RWPE1 (cell line): ENCODE measurements around the gene STARD13.
A peak's percentile ranks its signal among the peaks of the same experiment; 100 is the strongest.

Experiments used
- CTCF ChIA-PET: fragments of 350-600 bp; sonication (Branson Sonifier 250); formaldehyde crosslinking; extraction: SDS; loops from one replicate; lab custom pipeline; 2021; lab: Yijun Ruan, JAX
- POLR2A ChIA-PET: fragments of 400-600 bp; formaldehyde crosslinking; extraction: SDS; loops from one replicate; lab custom pipeline; 2020; ENCODE audit warnings: antibody characterized with exemption; ENCODE audit not compliant: low non-redundant PET; lab: Yijun Ruan, JAX
- DNase-seq: peaks from one replicate; pipeline ENCODE4 v3.0.0; 2012; ENCODE audit warnings: low spot score
- H3K27ac ChIP-seq: fragments of 450-650 bp; 2 replicates; pipeline ENCODE4 v1.5.1; 2017
- CTCF ChIP-seq: fragments of 450-650 bp; conservative IDR thresholded peaks from 2 replicates; pipeline ENCODE4 v1.5.1; 2017; ENCODE audit warnings: low read depth, mild to moderate bottlenecking

Gene STARD13

DNA sequence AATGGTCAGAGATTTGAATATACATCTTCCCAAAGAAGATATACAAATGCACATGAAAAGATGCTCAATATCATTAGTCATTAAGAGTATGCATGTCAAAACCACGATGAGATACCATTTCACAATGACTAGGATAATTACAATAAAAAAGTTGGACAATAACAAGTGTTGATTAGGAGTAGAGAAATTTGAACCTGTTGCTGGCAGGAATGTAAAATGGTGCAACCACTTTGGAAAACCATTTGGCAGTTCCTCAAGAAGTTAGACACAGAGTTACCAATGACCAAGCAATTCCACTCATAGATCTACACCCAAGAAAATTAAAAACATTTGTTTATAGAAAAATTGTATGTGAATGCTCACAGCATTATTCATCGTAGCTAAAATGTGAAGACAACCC is 33.2 kb upstream of the STARD13 start:
- ChIA-PET CTCF (no interaction called here), POLR2A (no interaction called here)
- no peak overlapping the region for H3K27ac ChIP-seq
- no peak for TF ChIP-seq CTCF
- no peak for DNase-seq

DNA sequence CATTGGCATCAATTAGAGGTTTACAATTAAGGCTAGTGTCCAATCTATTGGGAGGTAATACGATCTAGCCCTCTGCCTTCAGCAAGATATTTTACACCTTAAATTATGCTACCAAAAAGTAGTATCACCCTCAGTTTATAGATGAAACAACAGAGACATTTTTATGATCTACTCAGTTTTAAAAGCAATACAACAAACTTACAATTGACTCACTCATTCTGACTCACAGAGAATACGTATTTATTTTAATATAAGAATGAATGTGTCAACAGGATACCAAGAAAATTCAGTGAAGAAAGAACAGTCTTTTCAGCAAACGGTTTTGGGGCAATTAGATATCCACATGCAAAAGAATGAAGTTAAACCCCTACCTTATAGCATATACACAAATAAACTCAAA is 32.5 kb upstream of the STARD13 start:
- CTCF ChIA-PET, result no interaction called here
- DNase-seq, result no peak
- no peak for TF ChIP-seq CTCF
- POLR2A ChIA-PET, result no interaction called here
- no peak overlapping the region for H3K27ac ChIP-seq

GRCh38 chr13:33316890-33317289 is 31.3 kb upstream of the STARD13 start:
- no peak for DNase-seq
- no peak for TF ChIP-seq CTCF
- ChIA-PET CTCF (no interaction called here), POLR2A (no interaction called here)
- no peak overlapping the region for H3K27ac ChIP-seq

DNA sequence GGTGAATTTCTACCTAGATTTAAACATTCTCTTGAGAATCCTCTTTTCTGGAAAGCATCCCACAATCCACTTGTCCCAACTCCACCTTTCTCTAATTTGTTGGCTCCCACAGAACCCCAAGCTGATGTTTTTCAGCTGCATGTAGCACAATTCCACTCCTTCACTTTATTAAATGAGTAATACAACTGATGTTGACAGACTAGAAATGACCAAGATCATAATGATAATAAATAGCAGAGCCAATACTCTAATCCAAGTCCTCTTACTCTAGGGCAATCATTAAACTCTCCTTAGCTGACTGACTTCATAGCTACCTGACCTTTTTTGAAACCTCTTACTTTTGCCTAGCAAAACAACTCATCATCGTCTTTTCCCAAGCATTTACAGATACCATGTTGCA is 27.9 kb upstream of the STARD13 start:
- no peak for DNase-seq
- TF ChIP-seq CTCF, result no peak
- CTCF ChIA-PET, result no interaction called here
- no peak overlapping the region for H3K27ac ChIP-seq
- POLR2A ChIA-PET, result interaction anchor here (0.6 kb wide), 1 partner anchor 15 kb away, joined by 3 read pairs; no protein-coding TSS in a partner anchor

DNA sequence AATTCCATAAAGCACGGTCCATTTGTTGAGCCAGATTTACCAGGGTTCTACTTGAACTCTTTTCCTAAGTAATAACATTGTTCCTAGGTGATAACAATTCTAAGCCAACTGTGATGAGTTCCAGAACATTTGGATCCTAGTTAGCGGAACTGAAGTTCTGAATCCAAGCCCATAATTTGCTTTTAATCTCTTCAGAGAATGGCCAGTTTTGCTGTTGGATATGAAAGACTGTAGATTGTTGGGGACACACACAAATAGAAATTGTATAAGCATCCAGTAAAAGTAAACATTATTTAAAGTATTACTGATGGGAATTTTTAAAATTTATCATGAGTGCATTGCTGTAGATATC is 27.3 kb upstream of the STARD13 start:
- CTCF ChIA-PET, result interaction anchor here (0.5 kb wide), 1 partner anchor 1759 kb away, joined by 4 read pairs; no protein-coding TSS in a partner anchor
- no peak for DNase-seq
- POLR2A ChIA-PET, result no interaction called here
- no peak overlapping the region for H3K27ac ChIP-seq
- TF ChIP-seq CTCF, result no peak

- CTCF ChIA-PET, result interaction anchor here (0.5 to 0.6 kb wide), 4 partner anchors 84 to 1760 kb away, joined by 3 to 8 read pairs (median 4); no protein-coding TSS in a partner anchor
- 0 out of 2 replicates have a peak, but pooled peaks have one; percentile 11 for TF ChIP-seq CTCF
- peak; percentile 21 for DNase-seq
- H3K27ac ChIP-seq, result no peak overlapping the region
- POLR2A ChIA-PET, result no interaction called here
These were observed 26.8 kb upstream of the STARD13 start for GRCh38 chr13:33312150-33312860.
